Epithelial cell of esophagus (primary cell): ENCODE measurements around the gene PCLAF.
"Not testable (repeated sequence)": the region's sequence is repeated elsewhere in the genome, so short reads cannot be mapped to it uniquely, and the experiment has no call there.

ENCODE experiments used
- DNase-seq: peaks from one replicate; pipeline ENCODE4 v3.0.0; 2010; ENCODE audit warnings: low read depth
- H3K4me3 ChIP-seq: 2 replicates; pipeline ENCODE4 v1.5.1; 2011; ENCODE audit warnings: mild to moderate bottlenecking, low read length, control low read depth
- TF ChIP-seq, protein P1 (sequence below): IDR thresholded peaks from 2 replicates; pipeline ENCODE4 v1.5.1; 2011; ENCODE audit warnings: low read depth, mild to moderate bottlenecking, low read length, control low read depth, inconsistent platforms; ENCODE audit not compliant: insufficient read depth; ENCODE audit errors: missing control alignments

The PCLAF gene

DNA sequence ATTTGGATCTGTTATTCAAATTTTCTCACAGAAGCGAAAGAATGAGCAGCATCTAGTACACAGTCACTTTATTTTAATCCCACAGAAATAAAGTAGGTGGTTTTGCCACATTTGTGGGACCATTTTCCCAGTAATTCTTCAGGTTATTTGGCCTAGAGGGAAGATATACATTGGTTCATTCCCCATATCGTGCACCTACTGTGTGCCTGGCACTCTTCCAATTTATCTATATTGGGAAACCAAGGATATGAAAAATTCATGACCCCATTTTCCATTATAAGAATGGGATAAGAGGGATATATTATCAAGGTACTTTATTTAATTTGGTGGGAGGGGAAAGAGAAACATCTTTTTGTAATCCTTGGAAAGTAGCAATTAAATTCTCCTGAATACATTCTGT lies 41.5 kb upstream of the PCLAF start:
- TF ChIP-seq, protein P1, sequence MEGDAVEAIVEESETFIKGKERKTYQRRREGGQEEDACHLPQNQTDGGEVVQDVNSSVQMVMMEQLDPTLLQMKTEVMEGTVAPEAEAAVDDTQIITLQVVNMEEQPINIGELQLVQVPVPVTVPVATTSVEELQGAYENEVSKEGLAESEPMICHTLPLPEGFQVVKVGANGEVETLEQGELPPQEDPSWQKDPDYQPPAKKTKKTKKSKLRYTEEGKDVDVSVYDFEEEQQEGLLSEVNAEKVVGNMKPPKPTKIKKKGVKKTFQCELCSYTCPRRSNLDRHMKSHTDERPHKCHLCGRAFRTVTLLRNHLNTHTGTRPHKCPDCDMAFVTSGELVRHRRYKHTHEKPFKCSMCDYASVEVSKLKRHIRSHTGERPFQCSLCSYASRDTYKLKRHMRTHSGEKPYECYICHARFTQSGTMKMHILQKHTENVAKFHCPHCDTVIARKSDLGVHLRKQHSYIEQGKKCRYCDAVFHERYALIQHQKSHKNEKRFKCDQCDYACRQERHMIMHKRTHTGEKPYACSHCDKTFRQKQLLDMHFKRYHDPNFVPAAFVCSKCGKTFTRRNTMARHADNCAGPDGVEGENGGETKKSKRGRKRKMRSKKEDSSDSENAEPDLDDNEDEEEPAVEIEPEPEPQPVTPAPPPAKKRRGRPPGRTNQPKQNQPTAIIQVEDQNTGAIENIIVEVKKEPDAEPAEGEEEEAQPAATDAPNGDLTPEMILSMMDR: no peak
- H3K4me3 ChIP-seq: no peak overlapping the region
- DNase-seq: no peak

DNA sequence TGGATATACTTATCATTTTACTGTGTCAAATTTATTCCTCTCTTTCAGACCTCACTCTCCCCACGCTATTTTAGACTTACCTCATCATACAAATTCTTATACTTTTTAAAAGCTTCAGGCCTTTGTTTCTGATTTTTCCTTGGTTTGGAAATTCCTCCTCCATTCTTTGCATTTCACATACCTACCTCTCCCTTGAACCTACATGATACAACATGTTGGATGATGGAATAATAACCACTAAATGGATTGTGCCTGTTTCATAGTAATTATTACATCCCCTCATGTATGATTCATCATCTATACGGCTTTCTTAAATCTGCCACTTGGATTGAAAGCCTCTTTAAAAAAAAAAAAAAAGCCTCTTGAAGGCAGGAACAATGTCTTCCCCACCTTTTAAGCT lies 31.0 kb upstream of the PCLAF start:
- TF ChIP-seq, protein P1: no peak
- DNase-seq: peak; percentile 92
- no peak overlapping the region for H3K4me3 ChIP-seq

GRCh38 chr15:64400583-64400982 lies 19.3 kb upstream of the PCLAF start:
- H3K4me3 ChIP-seq: no peak overlapping the region
- no peak for DNase-seq
- TF ChIP-seq, protein P1: no peak

- DNase-seq: no peak
- TF ChIP-seq, protein P1: no peak
- H3K4me3 ChIP-seq: no peak overlapping the region
Measured at GRCh38 chr15:64398575-64398974, 17.3 kb upstream of the PCLAF start.

DNA sequence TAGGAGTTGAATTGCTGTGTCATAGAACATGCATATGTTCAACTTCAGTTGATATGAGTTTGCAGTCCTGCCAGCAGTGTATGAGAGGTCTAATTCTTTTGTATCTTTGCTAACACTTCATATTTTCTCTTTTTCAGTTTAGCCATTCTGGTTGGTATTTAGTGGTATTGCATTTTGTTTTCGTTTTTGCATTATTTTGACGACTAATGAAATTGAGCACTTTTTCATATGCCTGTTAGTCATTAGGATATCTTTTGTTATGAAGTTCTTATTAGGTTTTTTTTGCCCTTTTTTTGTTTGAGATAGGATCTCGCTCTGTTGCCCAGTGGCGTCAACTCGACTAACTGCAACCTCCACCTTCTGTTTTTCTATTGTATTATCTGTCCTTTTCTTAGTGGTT lies 15.5 kb upstream of the PCLAF start:
- no peak overlapping the region for H3K4me3 ChIP-seq
- TF ChIP-seq, protein P1: no peak
- no peak for DNase-seq

- DNase-seq, H3K4me3 ChIP-seq: not testable (repeated sequence)
Measured at GRCh38 chr15:64392471-64392870, 11.2 kb upstream of the PCLAF start.

GRCh38 chr15:64389036-64389435 lies 7.8 kb upstream of the PCLAF start:
- no peak overlapping the region for H3K4me3 ChIP-seq
- TF ChIP-seq, protein P1: no peak

More at GRCh38 chr15:64389036-64389435, 7.8 kb upstream of the PCLAF start:
- DNase-seq: no peak
